ENCODE results near the gene SRC.

SRC gene

GRCh38 chr20:37397076-37397953 is 51.4 kb downstream of the SRC start:
- DNase-seq (ENCODE audit: low read depth in 1 of 2, low spot score in 1 of 2): no peak
- in situ Hi-C loops (cut with HindIII; ENCODE audit: low pct_unique_long_range_greater_than_20kb, low sequenced_read_pairs): no loop called here

GRCh38 chr20:37397954-37398749 is 52.2 kb downstream of the SRC start:
- in situ Hi-C loops (cut with HindIII; ENCODE audit: low pct_unique_long_range_greater_than_20kb, low sequenced_read_pairs): no loop called here
- TF ChIP-seq JUND (IDR thresholded peaks at IDR 0.05; ENCODE audit: low read depth): no peak
- no peak for DNase-seq (ENCODE audit: low read depth in 1 of 2, low spot score in 1 of 2)

More at GRCh38 chr20:37397076-37397953, 51.4 kb downstream of the SRC start:
- no peak for TF ChIP-seq JUND (IDR thresholded peaks at IDR 0.05; ENCODE audit: low read depth)

- no peak for DNase-seq (ENCODE audit: low read depth in 1 of 2, low spot score in 1 of 2)
- TF ChIP-seq JUND (IDR thresholded peaks at IDR 0.05; ENCODE audit: low read depth): no peak
- in situ Hi-C loops (cut with HindIII; ENCODE audit: low pct_unique_long_range_greater_than_20kb, low sequenced_read_pairs): no loop called here
Measured at GRCh38 chr20:37398750-37399621, 53.0 kb downstream of the SRC start.

- no peak for TF ChIP-seq JUND (IDR thresholded peaks at IDR 0.05; ENCODE audit: low read depth)
- DNase-seq (ENCODE audit: low read depth in 1 of 2, low spot score in 1 of 2): no peak
- in situ Hi-C loops (cut with HindIII; ENCODE audit: low pct_unique_long_range_greater_than_20kb, low sequenced_read_pairs): no loop called here
Measured at GRCh38 chr20:37401282-37401929, 55.5 kb downstream of the SRC start.

- in situ Hi-C loops (cut with HindIII; ENCODE audit: low pct_unique_long_range_greater_than_20kb, low sequenced_read_pairs): no loop called here
- TF ChIP-seq JUND (IDR thresholded peaks at IDR 0.05; ENCODE audit: low read depth): no peak
Measured at GRCh38 chr20:37401930-37402675, 56.2 kb downstream of the SRC start.

GRCh38 chr20:37403107-37404033 is 57.4 kb downstream of the SRC start:
- DNase-seq (ENCODE audit: low read depth in 1 of 2, low spot score in 1 of 2): no peak
- TF ChIP-seq JUND (IDR thresholded peaks at IDR 0.05; ENCODE audit: low read depth): no peak
- in situ Hi-C loops (cut with HindIII; ENCODE audit: low pct_unique_long_range_greater_than_20kb, low sequenced_read_pairs): no loop called here

More at GRCh38 chr20:37401930-37402675, 56.2 kb downstream of the SRC start:
- no peak for DNase-seq (ENCODE audit: low read depth in 1 of 2, low spot score in 1 of 2)

- no peak for DNase-seq (ENCODE audit: low read depth in 1 of 2, low spot score in 1 of 2)
- TF ChIP-seq JUND (IDR thresholded peaks at IDR 0.05; ENCODE audit: low read depth): no peak
- in situ Hi-C loops (cut with HindIII; ENCODE audit: low pct_unique_long_range_greater_than_20kb, low sequenced_read_pairs): no loop called here
Measured at GRCh38 chr20:37404461-37404890, 58.5 kb downstream of the SRC start.

GRCh38 chr20:37405351-37405897 is 59.5 kb downstream of the SRC start:
- no peak for DNase-seq (ENCODE audit: low read depth in 1 of 2, low spot score in 1 of 2)
- in situ Hi-C loops (cut with HindIII; ENCODE audit: low pct_unique_long_range_greater_than_20kb, low sequenced_read_pairs): no loop called here
- TF ChIP-seq JUND (IDR thresholded peaks at IDR 0.05; ENCODE audit: low read depth): no peak

- in situ Hi-C loops (cut with HindIII; ENCODE audit: low pct_unique_long_range_greater_than_20kb, low sequenced_read_pairs): no loop called here
- DNase-seq (ENCODE audit: low read depth in 1 of 2, low spot score in 1 of 2): peak; percentile 70 to 86
Measured at GRCh38 chr20:37406010-37406998, 60.4 kb downstream of the SRC start.

More at GRCh38 chr20:37406010-37406998, 60.4 kb downstream of the SRC start:
- TF ChIP-seq JUND (IDR thresholded peaks at IDR 0.05; ENCODE audit: low read depth): no peak

Measured in T47D (cell line).